HG03469 (cell line): Measurements from ENCODE around the gene OR5L1.

Experiments used
- ATAC-seq: cut with Tn5 transposase; IDR thresholded peaks from one replicate; pipeline ENCODE4 v1.9.1; 2021; ENCODE audit warnings: mild to moderate bottlenecking, moderate library complexity, moderate number of reproducible peaks; ENCODE audit not compliant: unreplicated experiment

OR5L1 gene

DNA sequence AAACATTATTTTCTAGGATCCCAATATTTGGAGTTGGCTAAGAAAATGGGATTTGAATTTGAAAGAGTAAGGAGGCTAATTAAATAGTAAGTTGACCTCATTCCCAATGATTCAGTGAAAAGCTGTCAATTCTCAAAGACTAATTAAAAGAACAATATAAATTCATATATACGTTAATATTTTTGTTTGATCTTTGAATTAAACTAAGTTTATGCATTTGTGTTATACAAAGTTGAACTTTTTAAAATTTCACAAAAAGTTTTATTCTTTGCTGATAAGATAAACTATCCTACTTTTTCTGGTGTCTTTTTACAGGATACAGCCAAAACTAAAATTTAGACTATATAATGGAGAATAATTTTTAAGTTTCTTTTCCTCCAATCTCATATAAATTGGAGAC is at the start of gene OR5L1:
Gene OR5L1, plus strand, starts transcription at position 301 of the 400 bp plus-strand sequence. CDS start 100 bp downstream, outside the sequence.
- ATAC-seq: no peak

DNA sequence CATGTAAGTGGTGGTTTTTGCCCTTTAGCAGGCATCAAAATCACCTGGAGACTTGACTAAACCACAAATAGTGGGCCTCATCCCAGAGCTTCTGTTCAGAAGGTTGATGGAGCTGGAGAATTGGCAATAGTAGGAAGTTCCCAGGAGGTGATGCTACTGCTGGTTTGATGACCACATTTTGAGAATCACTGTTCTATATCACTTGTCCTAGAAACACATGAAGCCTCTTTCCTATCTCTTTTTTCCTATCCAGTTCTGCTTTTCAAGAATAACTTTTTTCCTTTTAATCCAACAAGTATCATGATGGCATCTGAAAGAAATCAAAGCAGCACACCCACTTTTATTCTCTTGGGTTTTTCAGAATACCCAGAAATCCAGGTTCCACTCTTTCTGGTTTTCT is 38.0 kb upstream of the OR5L1 start, which contains the start of gene OR5D13:
Gene OR5D13, plus strand, starts transcription at position 301 of the 400 bp plus-strand sequence. Its CDS starts 0 bp downstream, at position 301.
- ATAC-seq: no peak

DNA sequence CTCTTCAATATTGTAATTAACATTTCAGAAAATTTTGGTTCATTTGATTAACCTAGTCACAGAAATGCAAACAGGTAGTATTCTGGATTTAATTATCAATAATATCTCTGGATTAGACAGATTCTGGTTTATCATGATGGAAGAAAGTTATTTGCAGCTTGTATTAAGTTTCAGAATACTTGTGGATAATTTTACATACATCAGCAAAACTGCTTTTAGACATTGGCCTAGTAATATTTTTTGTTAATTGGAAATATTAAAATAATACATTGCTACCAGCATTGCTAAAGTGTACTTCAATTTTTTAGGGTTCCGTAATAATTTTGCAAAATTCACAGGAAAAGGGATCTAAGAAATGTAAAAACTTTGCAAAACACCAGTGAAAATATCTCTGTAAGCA is 19.6 kb upstream of the OR5L1 start:
- no peak for ATAC-seq

DNA sequence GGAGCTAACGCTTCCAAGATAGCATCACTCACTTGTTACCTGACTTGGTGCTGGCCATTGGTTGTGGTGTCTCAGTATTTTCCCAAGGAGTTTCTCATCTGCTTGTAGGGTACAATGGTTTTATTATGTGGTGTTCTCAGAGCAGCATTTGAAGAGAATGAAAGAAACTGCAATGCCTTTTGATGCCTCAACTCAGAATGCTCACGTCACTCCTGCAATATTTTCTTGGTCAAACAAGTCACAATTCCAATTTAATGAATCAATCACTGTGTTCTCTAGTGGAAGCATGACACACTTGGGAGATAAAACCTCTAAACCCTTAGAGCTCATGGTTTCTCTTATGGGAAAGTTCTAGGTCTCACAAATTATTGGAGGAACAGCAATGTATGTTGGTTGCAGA is 17.8 kb upstream of the OR5L1 start:
- no peak for ATAC-seq

DNA sequence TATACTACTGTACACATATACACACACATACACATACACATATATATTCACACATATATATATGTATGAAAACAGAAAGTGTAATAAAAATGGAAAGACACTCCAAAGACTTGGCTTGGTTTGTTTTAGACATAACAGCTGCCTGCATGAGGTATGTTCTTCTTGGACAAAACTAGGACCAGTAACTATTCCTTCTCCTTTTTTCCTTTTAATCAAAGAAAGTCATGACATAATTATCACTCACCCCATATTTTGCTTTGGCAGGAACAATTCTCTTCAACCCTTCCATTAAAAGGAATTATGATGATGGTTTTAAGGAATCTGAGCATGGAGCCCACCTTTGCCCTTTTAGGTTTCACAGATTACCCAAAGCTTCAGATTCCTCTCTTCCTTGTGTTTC is 15.9 kb upstream of the OR5L1 start, which contains the start of gene OR5D14:
Gene OR5D14, plus strand, starts transcription at position 301 of the 400 bp plus-strand sequence. Its CDS starts 0 bp downstream, at position 301.
- no peak for ATAC-seq

DNA sequence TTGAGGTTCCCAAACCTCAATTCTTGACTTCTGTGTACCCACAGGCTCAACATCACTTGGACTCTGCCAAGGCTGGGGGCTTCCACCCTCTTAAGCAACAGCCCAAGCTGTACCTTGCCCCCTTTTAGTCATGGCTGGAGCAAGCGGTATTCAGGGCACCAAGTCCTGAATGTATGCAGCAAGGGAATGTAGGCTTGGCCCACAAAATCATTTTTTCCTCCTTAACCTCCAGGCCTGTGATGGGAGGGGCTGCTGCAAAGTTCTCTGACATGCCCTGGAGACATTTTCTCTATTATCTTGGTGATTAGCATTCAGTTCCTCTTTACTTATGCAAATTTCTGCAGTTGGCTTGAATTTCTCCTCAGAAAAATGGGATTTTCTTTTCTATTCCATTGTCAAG is 4.9 kb upstream of the OR5L1 start:
- no peak for ATAC-seq

DNA sequence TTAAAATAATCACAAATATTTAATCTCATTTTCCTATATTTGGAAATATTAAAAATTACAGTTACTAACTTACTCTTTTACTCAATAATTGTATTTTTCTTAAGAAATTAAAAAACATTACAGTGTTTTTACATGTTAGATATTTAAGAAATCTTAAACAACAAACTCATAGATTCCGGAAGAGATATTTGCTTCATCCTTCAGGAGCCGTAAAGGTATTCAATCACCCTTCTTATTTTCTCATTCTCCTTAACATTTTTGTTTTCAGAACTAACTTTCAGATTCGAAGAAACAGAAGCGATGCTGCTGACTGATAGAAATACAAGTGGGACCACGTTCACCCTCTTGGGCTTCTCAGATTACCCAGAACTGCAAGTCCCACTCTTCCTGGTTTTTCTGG is 8.2 kb downstream of the OR5L1 start, which contains the start of gene OR5D18:
Gene OR5D18, plus strand, starts transcription at position 301 of the 400 bp plus-strand sequence. Its CDS starts 0 bp downstream, at position 301.
- no peak for ATAC-seq

DNA sequence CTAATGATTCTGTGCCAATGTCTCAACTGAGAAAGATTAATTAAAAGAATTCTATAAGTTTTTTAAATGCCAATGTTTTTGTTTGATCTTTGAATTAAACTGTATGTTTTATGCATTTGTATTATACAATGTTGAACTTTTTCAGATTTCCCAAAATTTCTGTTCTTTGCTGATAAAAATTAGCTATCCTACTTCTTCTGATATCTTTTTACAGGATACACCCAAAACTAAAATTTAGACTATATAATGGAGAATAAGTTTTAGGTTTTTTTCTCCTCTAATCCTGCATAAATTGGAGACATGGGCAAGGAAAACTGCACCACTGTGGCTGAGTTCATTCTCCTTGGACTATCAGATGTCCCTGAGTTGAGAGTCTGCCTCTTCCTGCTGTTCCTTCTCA is 15.8 kb downstream of the OR5L1 start, which contains the start of gene OR5L2:
Gene OR5L2, plus strand, starts transcription at position 301 of the 400 bp plus-strand sequence. Its CDS starts 0 bp downstream, at position 301.
- ATAC-seq: no peak

DNA sequence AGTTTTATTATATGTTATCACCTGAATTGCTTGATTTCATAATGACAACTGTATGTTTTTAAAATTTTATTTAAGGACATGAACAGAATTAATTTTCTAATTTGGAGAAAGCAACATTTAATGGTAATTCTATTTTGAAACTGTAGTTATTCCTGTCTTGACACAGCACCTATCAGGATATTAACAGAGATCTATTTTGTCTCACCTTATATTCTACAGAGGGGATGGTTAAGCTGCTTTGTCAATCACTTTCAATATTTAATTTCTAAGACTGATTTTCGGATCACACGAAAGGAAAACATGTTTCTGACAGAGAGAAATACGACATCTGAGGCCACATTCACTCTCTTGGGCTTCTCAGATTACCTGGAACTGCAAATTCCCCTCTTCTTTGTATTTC is 27.3 kb downstream of the OR5L1 start, which contains the start of gene OR5D16:
Gene OR5D16, plus strand, starts transcription at position 301 of the 400 bp plus-strand sequence. Its CDS starts 0 bp downstream, at position 301.
- ATAC-seq: no peak

DNA sequence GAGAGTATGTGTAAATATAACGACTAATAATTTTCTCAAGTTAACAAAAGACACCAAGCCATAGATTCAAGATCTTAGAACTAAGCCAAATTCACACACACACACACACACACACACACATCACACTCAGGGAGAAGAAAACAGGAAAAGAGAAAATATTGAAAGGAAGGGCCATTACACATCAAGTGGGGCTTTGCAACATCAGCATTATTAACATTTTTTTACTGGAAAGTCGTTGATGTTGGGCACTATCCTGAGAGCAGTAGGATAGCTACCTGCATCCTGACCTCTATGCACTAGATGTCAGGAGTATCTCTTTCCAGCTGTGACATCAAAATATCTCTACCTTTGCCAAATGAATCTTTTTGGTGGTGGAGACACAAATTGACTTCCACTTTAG is 36.3 kb downstream of the OR5L1 start:
- no peak for ATAC-seq

DNA sequence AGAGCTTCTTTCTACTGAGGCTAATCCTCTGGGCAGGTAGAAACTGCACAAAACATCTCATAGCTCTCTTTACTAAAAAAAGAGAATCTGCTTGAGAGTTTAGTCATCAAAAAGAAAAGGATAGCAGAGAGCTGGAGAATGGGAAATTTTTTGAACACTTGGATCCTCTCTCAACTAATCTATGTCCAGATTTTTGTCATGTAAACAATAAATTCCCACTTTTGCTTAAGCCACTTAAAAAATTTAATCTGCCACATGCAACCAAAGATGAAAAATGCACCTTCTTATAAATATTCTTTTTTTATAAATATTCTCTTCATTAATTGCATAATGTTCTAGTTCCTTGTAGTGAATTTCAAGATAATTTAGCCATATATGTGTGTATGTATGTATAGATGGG is 37.9 kb downstream of the OR5L1 start:
- no peak for ATAC-seq

DNA sequence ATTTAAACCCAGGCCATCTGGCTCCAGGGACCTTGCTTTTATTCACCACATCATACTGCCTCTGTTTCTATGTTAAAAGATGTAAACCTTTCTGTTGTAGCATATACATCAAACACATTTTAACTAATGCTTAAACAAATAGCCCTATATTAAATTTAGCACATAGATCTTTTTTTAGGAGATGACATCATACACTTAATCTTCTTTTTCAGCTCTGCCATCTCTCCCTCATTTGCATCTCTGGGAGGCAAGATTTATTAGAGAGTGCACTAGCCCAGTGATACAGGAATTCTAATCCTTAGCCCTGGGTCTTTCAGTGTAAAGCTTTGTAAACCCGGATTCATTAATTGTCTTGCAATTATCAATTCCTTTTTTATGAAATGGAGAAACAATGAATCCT is 41.0 kb downstream of the OR5L1 start:
- ATAC-seq: no peak

DNA sequence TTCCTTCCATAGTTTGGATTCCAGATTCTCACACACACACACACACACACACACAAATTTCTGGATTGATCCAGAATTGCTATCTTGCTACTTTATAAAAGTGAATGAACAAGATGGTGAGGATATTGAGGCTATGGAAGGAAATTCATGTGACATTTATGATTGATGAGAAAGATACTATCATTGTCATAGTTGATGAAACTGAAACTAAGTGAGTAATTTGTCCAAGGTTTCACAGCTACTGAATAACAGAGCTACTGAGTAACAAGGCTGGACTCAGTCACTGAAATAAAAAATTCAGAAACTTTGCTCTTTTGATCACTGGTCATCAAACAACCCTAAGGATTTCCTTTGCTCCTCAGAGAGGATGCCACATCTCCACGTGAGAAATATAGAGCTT is 43.5 kb downstream of the OR5L1 start:
- no peak for ATAC-seq
